A549 (cell line): ENCODE measurements around the gene TCF7L2. TPM values are rescaled to one million over a fixed set of nuclear protein-coding genes. Genes with fewer than 3 reads are reported as not detected.
A peak's percentile ranks its signal among the peaks of the same experiment; 100 is the strongest.

ENCODE experiments used
- ATAC-seq, 2 experiments: fragments of 200-7000 bp in 1 of 2; fragments of >200 bp in 1 of 2; cut with Nextera tagmentation in 1 of 2; cut with Tn5 transposase in 1 of 2; 3 replicates each; pipeline versions ENCODE4 v1.8.0 to v1.9.1; 2018 to 2020; ENCODE audit warnings: mild to moderate bottlenecking in 1 of 2, moderate library complexity in 1 of 2
- CTCF ChIA-PET: fragments of 300-600 bp; sonication (Branson Sonifier 250); formaldehyde crosslinking; extraction: SDS; loops from one replicate; lab custom pipeline; 2021; ENCODE audit warnings: antibody characterized with exemption, inconsistent platforms; lab: Yijun Ruan, JAX
- POLR2A ChIA-PET: fragments of 350-600 bp; formaldehyde crosslinking; extraction: SDS; loops from one replicate; lab custom pipeline; 2021; ENCODE audit warnings: antibody characterized with exemption, inconsistent platforms; lab: Yijun Ruan, JAX
- DNase-seq, 2 experiments: peaks; one replicate each; pipeline versions ENCODE4 v3.0.0 to v3.0.0-alpha.2; 2011 to 2016; ENCODE audit warnings: low read depth in 1 of 2, low spot score in 1 of 2
- FAIRE-seq: peaks from 2 replicates; lab custom pipeline; 2011; peaks lifted over from hg19 to GRCh38; lab: Jason Lieb, UNC
- H3K27ac ChIP-seq, 2 experiments: fragments of >200 bp; sonication (Bioruptor Twin); formaldehyde crosslinking; 3 replicates each; pipeline ENCODE4 v1.5.1; 2016 to 2017
- H3K4me1 ChIP-seq: fragments of >200 bp; sonication (Bioruptor Twin); formaldehyde crosslinking; 3 replicates; pipeline ENCODE4 v1.6.1; 2016
- H3K4me2 ChIP-seq: fragments of >200 bp; sonication (Bioruptor Twin); formaldehyde crosslinking; 3 replicates; pipeline ENCODE4 v1.6.1; 2016
- H3K4me3 ChIP-seq: fragments of >200 bp; sonication (Bioruptor Twin); formaldehyde crosslinking; 3 replicates; pipeline ENCODE4 v1.5.1; 2016
- H3K9me3 ChIP-seq: fragments of >200 bp; sonication (Bioruptor Twin); formaldehyde crosslinking; 3 replicates; pipeline ENCODE4 v1.6.1; 2016
- CEBPB ChIP-seq, 2 experiments: fragments of >200 bp in 1 of 2; sonication (Bioruptor Twin) in 1 of 2; formaldehyde crosslinking in 1 of 2; IDR thresholded peaks; 2 replicates each; pipeline ENCODE4 v1.6.1; 2012 to 2016
- CHD4 ChIP-seq: fragments of 200-600 bp; sonication (generic); IDR thresholded peaks from 2 replicates; pipeline ENCODE4 v1.6.1; 2016; ENCODE audit warnings: antibody characterized with exemption, mild to moderate bottlenecking, borderline replicate concordance
- EHMT2 ChIP-seq: fragments of 200-600 bp; sonication (generic); IDR thresholded peaks from 2 replicates; pipeline ENCODE4 v1.6.1; 2016; ENCODE audit warnings: antibody characterized with exemption, low read depth, mild to moderate bottlenecking, moderate library complexity
- EP300 ChIP-seq, 2 experiments: fragments of >200 bp; sonication (Bioruptor Twin); formaldehyde crosslinking; IDR thresholded peaks; 2 replicates in 1 of 2; 3 replicates in 1 of 2; pipeline ENCODE4 v1.6.1; 2016 to 2017
- FOSB ChIP-seq: fragments of 250-450 bp; sonication (Bioruptor Pico); IDR thresholded peaks from 2 replicates; pipeline ENCODE4 v1.5.0; 2020; ENCODE audit warnings: mild to moderate bottlenecking, moderate library complexity
- FOSL2 ChIP-seq, 2 experiments: fragments of 450-650 bp in 1 of 2; fragments of >200 bp in 1 of 2; sonication (Bioruptor Twin) in 1 of 2; formaldehyde crosslinking; IDR thresholded peaks; 2 replicates each; pipeline versions ENCODE4 v1.5.0 to v1.6.1; 2016 to 2020; ENCODE audit warnings: mild to moderate bottlenecking in 1 of 2, moderate library complexity in 1 of 2
- GATA3 ChIP-seq: IDR thresholded peaks from 2 replicates; pipeline ENCODE4 v1.6.1; 2012; ENCODE audit warnings: borderline replicate concordance
- HDAC2 ChIP-seq: fragments of 200-600 bp; sonication (generic); IDR thresholded peaks from 2 replicates; pipeline ENCODE4 v1.6.1; 2016
- HEYL ChIP-seq: fragments of 250-450 bp; sonication (Bioruptor Pico); IDR thresholded peaks from 2 replicates; pipeline ENCODE4 v1.8.0; 2021; ENCODE audit warnings: mild to moderate bottlenecking, moderate library complexity
- KDM1A ChIP-seq: fragments of 200-600 bp; sonication (generic); IDR thresholded peaks from 2 replicates; pipeline ENCODE4 v1.6.1; 2016; ENCODE audit warnings: low read depth, mild to moderate bottlenecking
- MAZ ChIP-seq: fragments of 150-350 bp; IDR thresholded peaks from 2 replicates; pipeline ENCODE4 v1.6.1; 2014; ENCODE audit warnings: antibody characterized with exemption, low read depth, low read length, borderline replicate concordance
- MYC ChIP-seq: IDR thresholded peaks from 2 replicates; pipeline ENCODE4 v1.6.1; 2012; ENCODE audit warnings: mild to moderate bottlenecking, inconsistent platforms, low read length, improper control_type of control experiment, borderline replicate concordance
- NR3C1 ChIP-seq: fragments of >200 bp; sonication (Bioruptor Twin); formaldehyde crosslinking; IDR thresholded peaks from 3 replicates; pipeline ENCODE4 v1.6.1; 2017
- POLR2AphosphoS2 ChIP-seq: conservative IDR thresholded peaks from 2 replicates; pipeline ENCODE4 v1.6.1; 2012; ENCODE audit warnings: low read length, improper control_type of control experiment, inconsistent platforms
- RAD21 ChIP-seq, 2 experiments: fragments of >200 bp in 1 of 2; sonication (Bioruptor Twin) in 1 of 2; formaldehyde crosslinking in 1 of 2; IDR thresholded peaks in 1 of 2; conservative IDR thresholded peaks in 1 of 2; 2 replicates in 1 of 2; 3 replicates in 1 of 2; pipeline ENCODE4 v1.6.1; 2012 to 2018; ENCODE audit warnings: inconsistent platforms in 1 of 2
- REST ChIP-seq: fragments of 200-600 bp; sonication (generic); IDR thresholded peaks from 2 replicates; pipeline ENCODE4 v1.6.1; 2016; ENCODE audit warnings: antibody characterized with exemption, mild to moderate bottlenecking, moderate library complexity
- RFX5 ChIP-seq: fragments of 450-650 bp; IDR thresholded peaks from 2 replicates; pipeline ENCODE4 v1.7.1; 2014; ENCODE audit warnings: antibody characterized with exemption, mild to moderate bottlenecking, moderate library complexity
- SMC3 ChIP-seq: fragments of >200 bp; sonication (Bioruptor Twin); formaldehyde crosslinking; IDR thresholded peaks from 3 replicates; pipeline ENCODE4 v1.6.1; 2018; ENCODE audit warnings: inconsistent platforms
- ZNF302 ChIP-seq: fragments of 250-450 bp; sonication (Bioruptor Pico); IDR thresholded peaks from 2 replicates; pipeline ENCODE4 v1.9.0; 2021; ENCODE audit warnings: inconsistent platforms, mild to moderate bottlenecking, moderate library complexity
- WGBS: methylation state at CpG from one replicate; pipeline ENCODE4 v1.1.6; 2017; ENCODE audit errors: missing lambda C conversion rate; 5-methylcytosine and 5-hydroxymethylcytosine counted together
- polyA plus RNA-seq, 4 experiments: library from polyadenylated mRNA; depleted of rRNA in 3 of 4; stranded (reverse); fragments of >200 nt; fragmentation: RNase III in 1 of 4; extraction: RNeasy Plus Mini Kit Qiagen cat#74134 plus additional on column Dnase treatment in 1 of 4; gene quantifications; 2 replicates in 3 of 4; 3 replicates in 1 of 4; pipeline ENCODE4 v1.2.3, GENCODE V29; 2011 to 2017
- TF ChIP-seq, protein P1 (sequence below): IDR thresholded peaks from 2 replicates; pipeline ENCODE4 v1.6.1; 2012
- TF ChIP-seq, protein P2 (sequence below): fragments of >200 bp; sonication (Bioruptor Twin); formaldehyde crosslinking; IDR thresholded peaks from 3 replicates; pipeline ENCODE4 v1.5.1; 2016

The TCF7L2 gene
- polyA plus RNA-seq, 2 of the 4 experiments (the other 2 are of a cell fraction), result 11.3 to 14.5 TPM

GRCh38 chr10:113103131-113103840, 153.2 kb downstream of the TCF7L2 start:
- ChIA-PET POLR2A (interaction anchor here (0.6 to 1.3 kb wide), 2 partner anchors 30 to 116 kb away, joined by 3 read pairs; no protein-coding TSS in a partner anchor), CTCF (no interaction called here)
- FAIRE-seq (no peak), ATAC-seq (no peak), DNase-seq (no peak)
- WGBS, result 85% methylated on average over 8 of the region's 8 CpGs
- TF ChIP-seq MYC (no peak), FOSL2 (IDR thresholded peaks at IDR 0.05) (no peak), FOSL2 (CRISPR knock-in tag; IDR thresholded peaks at IDR 0.05) (no peak), EHMT2 (no peak), NR3C1 (no peak), ZNF302 (CRISPR knock-in tag) (no peak), GATA3 (no peak), CEBPB (IDR thresholded peaks at IDR 0.05) (no peak), SMC3 (no peak), FOSB (CRISPR knock-in tag) (no peak), REST (no peak), MAZ (no peak), HEYL (CRISPR knock-in tag) (no peak), RFX5 (no peak), HDAC2 (no peak), KDM1A (no peak), CHD4 (no peak), POLR2AphosphoS2 (no peak)
- Histone ChIP-seq H3K4me3 (no peak overlapping the region), H3K9me3 (no peaks in the 10 kb centered on the region), H3K4me1 (peaks cover 58% of the 10 kb centered on the region), H3K4me2 (no peak overlapping the region), H3K27ac (peak overlapping the region in 1 of 2 experiments; percentile 11; a peak in 1 of 6 replicates)

DNA sequence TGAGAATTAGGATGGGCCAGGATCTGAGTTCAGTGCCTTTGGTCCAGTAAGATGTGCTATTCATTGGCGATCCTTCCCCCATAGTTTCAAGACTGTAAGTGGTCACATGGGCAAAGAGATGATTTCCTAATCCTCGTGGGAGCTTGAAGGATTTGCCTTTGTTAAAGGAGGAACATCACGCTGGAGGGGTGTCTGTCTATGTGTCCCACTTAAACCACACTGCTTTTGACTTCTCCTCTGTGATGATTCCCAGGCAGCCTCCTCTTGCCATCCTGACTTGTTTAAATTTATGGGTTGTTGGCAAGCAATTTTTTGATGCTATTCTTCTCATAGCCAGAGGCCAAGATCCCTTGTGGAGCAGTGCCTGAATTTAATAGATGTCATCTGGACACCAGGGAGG, 154.0 kb downstream of the TCF7L2 start:
- no peak for ATAC-seq
- CTCF ChIA-PET, result no interaction called here
- no peaks in the 10 kb centered on the region for H3K9me3 ChIP-seq
- peaks cover 62% of the 10 kb centered on the region for H3K4me1 ChIP-seq
- H3K4me2 ChIP-seq, result no peak overlapping the region
- POLR2A ChIA-PET, result interaction anchor here (0.6 to 1.3 kb wide), 2 partner anchors 31 to 117 kb away, joined by 3 read pairs; no protein-coding TSS in a partner anchor
- no peak for TF ChIP-seq EP300 (IDR thresholded peaks at IDR 0.05)
- 71% methylated on average over 3 of the region's 3 CpGs for WGBS
- H3K4me3 ChIP-seq, result no peak overlapping the region
- peak overlapping the region in 1 of 2 experiments; percentile 11; a peak in 2 of 6 replicates for H3K27ac ChIP-seq
- no peak for FAIRE-seq
- DNase-seq, result no peak

DNA sequence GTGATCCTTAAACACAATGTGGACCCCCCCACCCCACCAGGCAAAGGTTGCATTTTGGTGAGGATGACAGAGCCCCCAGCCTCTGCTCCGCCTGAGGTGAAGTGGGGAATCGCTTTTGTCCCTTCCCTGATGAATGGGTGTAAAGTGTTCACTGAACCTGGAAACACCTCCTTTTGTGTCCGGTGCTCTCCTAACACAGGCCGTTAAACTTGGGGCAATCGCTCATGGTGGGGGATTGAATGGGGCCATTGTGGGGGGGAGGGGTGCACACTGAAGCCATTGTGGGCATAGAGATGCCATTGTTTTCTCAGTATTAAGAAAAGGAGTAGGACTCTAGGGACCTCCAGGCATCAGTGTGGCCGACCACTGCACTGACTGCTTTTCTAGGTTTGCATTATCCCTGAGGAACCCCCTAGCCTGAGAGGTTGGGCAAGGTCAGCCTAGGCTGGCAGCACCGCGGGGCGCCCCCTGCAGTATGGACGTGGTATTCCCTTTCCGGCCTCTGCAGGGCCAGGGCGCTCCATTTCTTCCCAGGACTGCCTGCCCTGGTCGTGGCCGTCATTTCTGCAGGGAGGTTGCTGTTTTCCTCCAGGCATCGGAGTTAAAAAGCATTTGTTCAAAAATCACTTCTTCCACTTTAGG, 158.3 kb downstream of the TCF7L2 start:
- WGBS, result 70% methylated on average over 10 of the region's 15 CpGs
- peaks cover 80% of the 10 kb centered on the region for H3K4me1 ChIP-seq
- DNase-seq, result peak in 1 of 2 experiments; percentile 55
- ATAC-seq, result peak; percentile 75 to 80
- no peak overlapping the region for H3K4me2 ChIP-seq
- ChIA-PET POLR2A (no interaction called here), CTCF (interaction anchor here (0.6 to 2.0 kb wide), 6 partner anchors 12 to 411 kb away, joined by 3 to 6 read pairs (median 4); no protein-coding TSS in a partner anchor)
- no peaks in the 10 kb centered on the region for H3K9me3 ChIP-seq
- no peak for FAIRE-seq
- TF ChIP-seq, protein P1, sequence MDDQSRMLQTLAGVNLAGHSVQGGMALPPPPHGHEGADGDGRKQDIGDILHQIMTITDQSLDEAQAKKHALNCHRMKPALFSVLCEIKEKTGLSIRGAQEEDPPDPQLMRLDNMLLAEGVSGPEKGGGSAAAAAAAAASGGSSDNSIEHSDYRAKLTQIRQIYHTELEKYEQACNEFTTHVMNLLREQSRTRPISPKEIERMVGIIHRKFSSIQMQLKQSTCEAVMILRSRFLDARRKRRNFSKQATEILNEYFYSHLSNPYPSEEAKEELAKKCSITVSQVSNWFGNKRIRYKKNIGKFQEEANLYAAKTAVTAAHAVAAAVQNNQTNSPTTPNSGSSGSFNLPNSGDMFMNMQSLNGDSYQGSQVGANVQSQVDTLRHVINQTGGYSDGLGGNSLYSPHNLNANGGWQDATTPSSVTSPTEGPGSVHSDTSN, result no peak
- TF ChIP-seq SMC3 (peak; percentile 42; the same call in 2 of the 3 replicates), RAD21 (conservative IDR thresholded peaks at IDR 0.05 in 1 of 2, IDR thresholded peaks at IDR 0.05 in 1 of 2) (peak; percentile 46 to 61; a peak in 4 of 5 replicates)
- TF ChIP-seq, protein P2, sequence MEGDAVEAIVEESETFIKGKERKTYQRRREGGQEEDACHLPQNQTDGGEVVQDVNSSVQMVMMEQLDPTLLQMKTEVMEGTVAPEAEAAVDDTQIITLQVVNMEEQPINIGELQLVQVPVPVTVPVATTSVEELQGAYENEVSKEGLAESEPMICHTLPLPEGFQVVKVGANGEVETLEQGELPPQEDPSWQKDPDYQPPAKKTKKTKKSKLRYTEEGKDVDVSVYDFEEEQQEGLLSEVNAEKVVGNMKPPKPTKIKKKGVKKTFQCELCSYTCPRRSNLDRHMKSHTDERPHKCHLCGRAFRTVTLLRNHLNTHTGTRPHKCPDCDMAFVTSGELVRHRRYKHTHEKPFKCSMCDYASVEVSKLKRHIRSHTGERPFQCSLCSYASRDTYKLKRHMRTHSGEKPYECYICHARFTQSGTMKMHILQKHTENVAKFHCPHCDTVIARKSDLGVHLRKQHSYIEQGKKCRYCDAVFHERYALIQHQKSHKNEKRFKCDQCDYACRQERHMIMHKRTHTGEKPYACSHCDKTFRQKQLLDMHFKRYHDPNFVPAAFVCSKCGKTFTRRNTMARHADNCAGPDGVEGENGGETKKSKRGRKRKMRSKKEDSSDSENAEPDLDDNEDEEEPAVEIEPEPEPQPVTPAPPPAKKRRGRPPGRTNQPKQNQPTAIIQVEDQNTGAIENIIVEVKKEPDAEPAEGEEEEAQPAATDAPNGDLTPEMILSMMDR, result peak; percentile 54
- TF ChIP-seq, all 56 proteins: peak for 3
- Histone ChIP-seq H3K4me3 (no peak overlapping the region), H3K27ac (peak overlapping the region; percentile 13 to 58; a peak in 4 of 6 replicates)
